Measurements from ENCODE around the gene RAB40B. TPM values are rescaled to one million over a fixed set of nuclear protein-coding genes. Genes with fewer than 3 reads are reported as not detected.

RAB40B gene
- total RNA-seq, 2 donors from 2014 or later = 1.7 to 2.8 TPM

Other genes starting within 250 kb of the RAB40B start
- gene CYBC1, start 247.9 kb downstream of the RAB40B start, total RNA-seq = 100 to 1,000 TPM; 205 to 401 TPM
- gene NARF, start 240.0 kb downstream of the RAB40B start, total RNA-seq = 100 to 1,000 TPM; 159 TPM
- 10 to 100 TPM; 56.2 to 67.4 TPM for gene FOXK2, start 179.0 kb downstream of the RAB40B start, total RNA-seq
- gene WDR45B, start 50.3 kb downstream of the RAB40B start, total RNA-seq = 10 to 100 TPM; 33.9 to 89.9 TPM
- 10 to 100 TPM; 45.9 to 51.2 TPM for gene FN3KRP, start 18.0 kb upstream of the RAB40B start, total RNA-seq
- 1 to 10 TPM; 3.5 to 7.0 TPM for gene FN3K, start 36.9 kb upstream of the RAB40B start, total RNA-seq
- 100 to 1,000 TPM in 1 of 2 donors, 10 to 100 TPM in 1; 67.4 to 147 TPM for gene TBCD, start 53.4 kb upstream of the RAB40B start, total RNA-seq
- gene ZNF750, start 141.3 kb upstream of the RAB40B start, total RNA-seq = not detected

Measured in activated naive CD4-positive, alpha-beta T cell treated with anti-CD3 and anti-CD28 coated beads, Interleukin-2, amount 50 U/mL, for 72 hours (primary cell).